PC-9 (cell line): Measurements from ENCODE around the gene ZNF71. TPM values are rescaled to one million over a fixed set of nuclear protein-coding genes. Genes with fewer than 3 reads are reported as not detected.

Experiments
- BruUV-seq: library from RNA; stranded (reverse); fragments of 400-500 nt; replicated peaks from 2 replicates; lab custom pipeline; 2021; lab: Mats Ljungman, UMichigan
- CTCF ChIA-PET: fragments of 300-600 bp; sonication (Branson Sonifier 250); formaldehyde crosslinking; loops from one replicate; lab custom pipeline; 2022; ENCODE audit warnings: antibody characterized with exemption; lab: Charles Lee
- POLR2A ChIA-PET: fragments of 300-600 bp; sonication (Branson Sonifier 250); formaldehyde crosslinking; loops from one replicate; lab custom pipeline; 2022; ENCODE audit warnings: antibody characterized with exemption; ENCODE audit not compliant: unreplicated experiment; lab: Charles Lee
- DNase-seq, 2 experiments: peaks; one replicate each; pipeline versions ENCODE4 v3.0.0 to v3.0.0-alpha.2; 2015 to 2022; ENCODE audit warnings: mixed read lengths in 1 of 2
- H2AFZ ChIP-seq: fragments of 200-600 bp; sonication (generic); 2 replicates; pipeline ENCODE4 v1.8.1; 2017; ENCODE audit warnings: antibody characterized with exemption
- H3F3A ChIP-seq: fragments of 200-600 bp; sonication (generic); 2 replicates; pipeline ENCODE4 v1.8.1; 2017; ENCODE audit warnings: antibody characterized with exemption, mild to moderate bottlenecking, low read depth; ENCODE audit not compliant: insufficient read depth
- H3K27ac ChIP-seq: fragments of 200-600 bp; sonication (generic); 2 replicates; pipeline ENCODE4 v1.6.1; 2016; ENCODE audit warnings: mixed run types
- H3K27me3 ChIP-seq: fragments of 200-600 bp; sonication (generic); 2 replicates; pipeline ENCODE4 v1.6.1; 2016; ENCODE audit warnings: low read depth, mixed run types; ENCODE audit not compliant: insufficient read depth
- H3K36me3 ChIP-seq: fragments of 200-600 bp; sonication (generic); 2 replicates; pipeline ENCODE4 v1.6.1; 2016; ENCODE audit warnings: low read depth, mixed run types
- H3K4me1 ChIP-seq: fragments of 200-600 bp; sonication (generic); replicated peaks from 2 replicates; pipeline ENCODE4 v1.6.1; 2016; ENCODE audit warnings: mixed run types; ENCODE audit not compliant: insufficient read depth
- H3K4me2 ChIP-seq: fragments of 200-600 bp; sonication (generic); 2 replicates; pipeline ENCODE4 v1.6.1; 2017; ENCODE audit warnings: mixed run types
- H3K4me3 ChIP-seq: fragments of 200-600 bp; sonication (generic); 2 replicates; pipeline ENCODE4 v1.6.1; 2016; ENCODE audit warnings: mixed run types
- H3K79me2 ChIP-seq: fragments of 200-600 bp; sonication (generic); 2 replicates; pipeline ENCODE4 v1.6.1; 2017; ENCODE audit warnings: low read depth, mixed run types
- H3K9me2 ChIP-seq: fragments of 200-600 bp; sonication (generic); 2 replicates; pipeline ENCODE4 v1.8.1; 2017; ENCODE audit warnings: mild to moderate bottlenecking; ENCODE audit not compliant: insufficient read depth
- H3K9me3 ChIP-seq: fragments of 200-600 bp; sonication (generic); 2 replicates; pipeline ENCODE4 v1.8.1; 2016; ENCODE audit warnings: low read depth; ENCODE audit not compliant: insufficient read depth
- H4K20me1 ChIP-seq: fragments of 200-600 bp; sonication (generic); 2 replicates; pipeline ENCODE4 v1.8.1; 2017; ENCODE audit not compliant: insufficient read depth
- CTCF ChIP-seq: fragments of 200-600 bp; sonication (generic); conservative IDR thresholded peaks from 2 replicates; pipeline ENCODE4 v1.6.1; 2017; ENCODE audit warnings: mixed run types, antibody characterized with exemption, mild to moderate bottlenecking, moderate library complexity
- EZH2 ChIP-seq: fragments of 200-600 bp; sonication (generic); IDR thresholded peaks from 2 replicates; pipeline ENCODE4 v1.8.0; 2017; ENCODE audit warnings: antibody characterized with exemption, low read depth
- intact Hi-C: fragments of 100-400 bp; cut with micrococcal nuclease; formaldehyde crosslinking; loops from one replicate; pipeline ENCODE4 v1.10.0; 2022; ENCODE audit not compliant: unreplicated experiment
- total RNA-seq: library from RNA; stranded (reverse); gene quantifications from 2 replicates; pipeline ENCODE4 v1.2.3, GENCODE V29; 2021

Gene ZNF71
- total RNA-seq, 1 experiment from 2014 or later, result 7.2 TPM

- Histone ChIP-seq H3K36me3 (peaks cover 45% of the 10 kb centered on the region), H4K20me1 (no peaks in the 10 kb centered on the region), H3F3A (peaks cover 14% of the 10 kb centered on the region; the same call in 1 of the 2 replicates), H3K79me2 (no peaks in the 10 kb centered on the region), H3K9me2 (no peaks in the 10 kb centered on the region), H3K9me3 (peaks cover 86% of the 10 kb centered on the region), H3K4me2 (no peak overlapping the region), H3K27ac (no peak overlapping the region), H3K4me1 (no peaks in the 10 kb centered on the region), H2AFZ (no peak overlapping the region), H3K27me3 (no peaks in the 10 kb centered on the region), H3K4me3 (no peak overlapping the region)
- no TSS peak for BruUV-seq
- POLR2A ChIA-PET, result no interaction called here
- DNase-seq, result no peak
- no peak for TF ChIP-seq EZH2
- TF ChIP-seq CTCF, result no peak
- intact Hi-C loops, result no loop called here
- CTCF ChIA-PET, result no interaction called here
Observed at GRCh38 chr19:56572589-56572988, 22.5 kb upstream of the ZNF71 start.

- ChIA-PET CTCF (no interaction called here), POLR2A (no interaction called here)
- Histone ChIP-seq H3F3A (peaks cover 18% of the 10 kb centered on the region; the same call in 1 of the 2 replicates), H3K4me3 (no peak overlapping the region), H3K4me1 (no peaks in the 10 kb centered on the region), H2AFZ (no peak overlapping the region), H3K9me2 (no peaks in the 10 kb centered on the region), H3K27ac (no peak overlapping the region), H3K9me3 (peaks cover 88% of the 10 kb centered on the region), H3K27me3 (no peaks in the 10 kb centered on the region), H3K4me2 (no peak overlapping the region), H4K20me1 (no peaks in the 10 kb centered on the region), H3K79me2 (no peaks in the 10 kb centered on the region), H3K36me3 (peaks cover 38% of the 10 kb centered on the region)
- TF ChIP-seq EZH2 (no peak), CTCF (no peak)
- DNase-seq, result no peak
- intact Hi-C loops, result no loop called here
- no TSS peak for BruUV-seq
Observed at GRCh38 chr19:56573914-56574313, 21.2 kb upstream of the ZNF71 start.

- CTCF ChIA-PET, result no interaction called here
- H3F3A ChIP-seq, result peaks cover 14% of the 10 kb centered on the region; the same call in 1 of the 2 replicates
- H3K9me3 ChIP-seq, result peaks cover 85% of the 10 kb centered on the region
- H4K20me1 ChIP-seq, result no peaks in the 10 kb centered on the region
- H3K4me2 ChIP-seq, result no peak overlapping the region
- H2AFZ ChIP-seq, result no peak overlapping the region
- TF ChIP-seq CTCF, result no peak
- TF ChIP-seq EZH2, result no peak
- no peaks in the 10 kb centered on the region for H3K9me2 ChIP-seq
- H3K27me3 ChIP-seq, result no peaks in the 10 kb centered on the region
- no peaks in the 10 kb centered on the region for H3K4me1 ChIP-seq
- no peak overlapping the region for H3K4me3 ChIP-seq
- intact Hi-C loops, result no loop called here
- H3K36me3 ChIP-seq, result peaks cover 22% of the 10 kb centered on the region
- H3K27ac ChIP-seq, result no peak overlapping the region
- DNase-seq, result no peak
- BruUV-seq, result no TSS peak
- no peaks in the 10 kb centered on the region for H3K79me2 ChIP-seq
- POLR2A ChIA-PET, result no interaction called here
Observed at GRCh38 chr19:56577719-56578602, 17.1 kb upstream of the ZNF71 start.
